Esophagus (tissue), 2 donors: Measurements from ENCODE around the gene IL1RL2. TPM values are rescaled to one million over a fixed set of nuclear protein-coding genes. Genes with fewer than 3 reads are reported as not detected.
A peak's percentile ranks its signal among the peaks of the same experiment; 100 is the strongest.

Source experiments
- H3K27ac ChIP-seq, 2 donors: one replicate each; pipeline ENCODE4 v1.5.1; 2013; ENCODE audit warnings: low read depth in 2 of 2, mild to moderate bottlenecking in 2 of 2, inconsistent platforms in 1 of 2, low read length in 1 of 2, moderate library complexity in 1 of 2
- H3K27me3 ChIP-seq, 2 donors: one replicate each; pipeline ENCODE4 v1.6.1; 2013; ENCODE audit warnings: low read length in 2 of 2, control low read depth in 1 of 2, mild to moderate bottlenecking in 1 of 2; ENCODE audit not compliant: insufficient read depth in 2 of 2, control insufficient read depth in 1 of 2
- H3K36me3 ChIP-seq, 2 donors: one replicate each; pipeline ENCODE4 v1.6.1; 2013; ENCODE audit warnings: low read length in 1 of 2; ENCODE audit not compliant: control insufficient read depth in 2 of 2, insufficient read depth in 2 of 2
- H3K4me1 ChIP-seq, 2 donors: one replicate each; pipeline ENCODE4 v1.6.1; 2013; ENCODE audit warnings: low read length in 1 of 2; ENCODE audit not compliant: control insufficient read depth in 2 of 2, insufficient read depth in 2 of 2
- H3K4me3 ChIP-seq, 2 donors: one replicate each; pipeline ENCODE4 v1.5.1; 2013; ENCODE audit warnings: low read length in 2 of 2, mild to moderate bottlenecking in 2 of 2, low read depth in 1 of 2, moderate library complexity in 1 of 2
- H3K9me3 ChIP-seq, 2 donors: one replicate each; pipeline ENCODE4 v1.6.1; 2013; ENCODE audit warnings: mild to moderate bottlenecking in 2 of 2, low read depth in 1 of 2, low read length in 1 of 2, moderate library complexity in 1 of 2; ENCODE audit not compliant: control insufficient read depth in 2 of 2, insufficient read depth in 1 of 2
- WGBS, 2 donors: extraction: QIAGEN DNeasy Blood & Tissue Kit; methylation state at CpG; one replicate each; pipeline ENCODE4 v1.1.7; 2013; 5-methylcytosine and 5-hydroxymethylcytosine counted together
- polyA plus RNA-seq, 2 donors: library from polyadenylated mRNA; stranded (reverse); fragments of 200-250 nt; gene quantifications; one replicate each; pipeline ENCODE4 v1.2.3, GENCODE V29; 2013
- donor health status: healthy with polysubstance abuse.
- donor health status: Bipolar disorder and iron deficiency.

Gene IL1RL2
- polyA plus RNA-seq, 2 donors = 5.0 to 6.1 TPM

DNA sequence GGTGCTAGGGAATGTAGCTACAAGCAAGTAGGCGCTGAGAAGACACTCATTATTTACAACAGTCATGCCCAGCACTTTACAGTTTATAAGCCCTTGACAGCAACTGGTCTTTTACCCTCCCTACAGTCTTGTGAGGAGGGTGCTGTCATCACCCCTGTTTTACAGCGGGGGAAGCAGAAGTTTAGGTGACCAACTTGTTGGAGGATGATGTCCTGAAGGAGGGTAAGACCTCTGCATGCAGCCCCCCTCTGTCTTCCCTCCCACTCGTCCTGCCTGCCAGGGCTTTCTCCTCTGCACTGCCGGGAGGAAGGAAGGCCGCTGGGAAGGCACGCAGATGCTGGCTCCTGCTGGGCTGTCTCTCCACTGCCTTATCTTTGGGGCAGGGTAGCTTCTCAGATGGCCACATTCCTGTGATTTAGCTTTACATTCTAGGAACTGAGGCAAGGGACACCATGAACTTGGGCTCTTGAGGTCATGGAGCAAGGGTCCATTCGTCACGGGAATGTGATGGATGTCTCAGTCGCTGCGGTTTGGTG, 43.3 kb upstream of the IL1RL2 start:
- no peaks in the 10 kb centered on the region for H3K27me3 ChIP-seq
- peak overlapping the region; percentile 74 to 84 for H3K4me3 ChIP-seq
- peak overlapping the region; percentile 89 to 92 for H3K27ac ChIP-seq
- WGBS, 2 donors = 63 to 64% methylated on average over 10 of the region's 10 CpGs
- peaks cover 0 to 6% of the 10 kb centered on the region in 2 donors for H3K36me3 ChIP-seq
- H3K9me3 ChIP-seq = peaks cover 0 to 30% of the 10 kb centered on the region in 2 donors
- H3K4me1 ChIP-seq = peaks cover 0 to 9% of the 10 kb centered on the region in 2 donors

DNA sequence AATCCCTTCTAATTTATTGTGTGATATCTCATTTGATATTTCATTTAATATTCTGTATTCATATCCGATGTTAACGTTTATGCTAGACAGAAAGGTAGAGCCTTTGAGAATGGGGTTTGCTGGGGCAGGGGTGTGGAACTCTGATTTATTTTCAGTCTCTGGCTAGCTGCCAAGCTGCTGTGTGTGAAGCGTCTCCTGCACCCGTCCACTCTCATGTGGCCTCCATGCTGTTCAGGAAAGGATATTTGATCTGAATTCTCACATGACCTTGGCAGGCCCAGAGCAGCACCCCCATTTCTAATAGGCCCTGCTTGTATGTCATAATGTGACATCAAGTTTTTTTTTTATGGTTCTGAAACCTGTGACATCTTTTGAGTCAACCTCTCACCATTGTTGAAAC, 42.7 kb upstream of the IL1RL2 start:
- H3K4me3 ChIP-seq = peak overlapping the region in 1 of 2 donors; percentile 84
- peaks cover 0 to 6% of the 10 kb centered on the region in 2 donors for H3K36me3 ChIP-seq
- peaks cover 0 to 9% of the 10 kb centered on the region in 2 donors for H3K4me1 ChIP-seq
- H3K27me3 ChIP-seq = no peaks in the 10 kb centered on the region
- H3K27ac ChIP-seq = no peak overlapping the region
- WGBS, 2 donors = 54 to 64% methylated on average over 4 of the region's 4 CpGs
- peaks cover 0 to 30% of the 10 kb centered on the region in 2 donors for H3K9me3 ChIP-seq

DNA sequence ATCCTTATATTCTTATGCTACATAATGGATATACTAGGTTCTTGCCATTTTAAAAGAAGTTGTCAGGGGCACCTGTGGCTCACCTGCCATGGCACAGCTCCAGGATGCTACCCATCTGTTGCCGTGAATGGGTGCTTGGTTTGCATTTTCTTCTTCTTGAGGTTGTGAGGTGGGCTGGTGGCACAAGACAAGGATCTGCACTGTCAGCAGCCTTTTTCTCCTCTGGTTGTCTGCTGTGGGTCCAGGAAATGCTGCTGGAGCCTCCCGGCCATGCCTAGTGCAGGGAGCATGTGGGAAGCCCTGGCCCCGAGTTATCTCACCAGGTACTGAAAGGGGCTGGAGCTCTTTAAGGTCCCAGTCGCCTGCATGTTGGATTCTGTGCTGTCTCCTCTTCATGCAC, 41.7 kb upstream of the IL1RL2 start:
- no peak overlapping the region for H3K27ac ChIP-seq
- peak overlapping the region in 1 of 2 donors; percentile 12 for H3K4me3 ChIP-seq
- no peaks in the 10 kb centered on the region for H3K27me3 ChIP-seq
- peaks cover 0 to 30% of the 10 kb centered on the region in 2 donors for H3K9me3 ChIP-seq
- H3K36me3 ChIP-seq = peaks cover 0 to 6% of the 10 kb centered on the region in 2 donors
- H3K4me1 ChIP-seq = peaks cover 0 to 9% of the 10 kb centered on the region in 2 donors
- 94 to 95% methylated on average over 4 of the region's 4 CpGs for WGBS, 2 donors

DNA sequence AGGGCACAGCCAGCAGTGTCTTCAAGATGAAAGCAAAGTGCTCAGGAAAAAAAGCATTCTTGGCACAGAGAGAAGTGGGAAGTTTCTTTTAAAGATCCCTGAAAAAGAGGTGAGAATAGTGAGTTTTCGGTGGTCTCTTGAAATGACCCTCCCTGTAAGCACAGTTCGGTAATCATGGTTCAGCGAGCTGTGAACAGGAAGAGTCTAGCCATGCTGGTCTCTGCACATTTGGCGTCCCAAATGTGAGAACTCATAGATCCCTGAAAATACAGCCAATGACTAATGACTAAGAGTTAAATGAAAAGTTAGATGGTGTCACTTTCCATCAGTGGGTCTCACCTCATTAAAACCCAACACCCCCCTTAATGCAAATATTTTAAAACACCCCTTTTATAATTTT, 40.9 kb upstream of the IL1RL2 start:
- peaks cover 0 to 30% of the 10 kb centered on the region in 2 donors for H3K9me3 ChIP-seq
- no peak overlapping the region for H3K27ac ChIP-seq
- H3K36me3 ChIP-seq = peaks cover 0 to 6% of the 10 kb centered on the region in 2 donors
- WGBS, 2 donors = 93% methylated on average over 4 of the region's 4 CpGs
- no peak overlapping the region for H3K4me3 ChIP-seq
- H3K4me1 ChIP-seq = peaks cover 0 to 9% of the 10 kb centered on the region in 2 donors
- H3K27me3 ChIP-seq = no peaks in the 10 kb centered on the region

DNA sequence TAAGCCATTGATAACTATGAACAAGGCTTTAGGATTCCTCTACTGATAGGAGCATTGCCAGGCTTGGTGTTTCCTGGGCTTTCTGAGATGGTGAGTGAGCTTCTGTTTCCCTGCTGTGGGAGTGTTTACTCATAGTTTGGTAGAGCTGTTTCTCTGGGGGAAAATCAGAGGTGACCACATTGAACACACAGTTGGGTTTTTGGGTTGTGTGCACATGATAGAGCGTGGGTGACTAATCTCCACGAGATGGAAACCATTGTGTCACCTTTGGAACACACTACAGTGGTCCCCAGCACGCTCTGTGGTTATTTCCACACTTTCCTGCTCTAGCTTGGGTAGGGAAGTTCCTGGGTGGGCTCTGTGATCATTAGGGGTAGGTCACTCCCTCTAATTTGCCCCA, 38.9 kb upstream of the IL1RL2 start:
- no peak overlapping the region for H3K4me3 ChIP-seq
- no peak overlapping the region for H3K27ac ChIP-seq
- 72 to 77% methylated on average over 3 of the region's 3 CpGs for WGBS, 2 donors
- peaks cover 0 to 28% of the 10 kb centered on the region in 2 donors for H3K9me3 ChIP-seq
- peaks cover 0 to 6% of the 10 kb centered on the region in 2 donors for H3K36me3 ChIP-seq
- peaks cover 4 to 9% of the 10 kb centered on the region in 2 donors for H3K4me1 ChIP-seq
- H3K27me3 ChIP-seq = no peaks in the 10 kb centered on the region

DNA sequence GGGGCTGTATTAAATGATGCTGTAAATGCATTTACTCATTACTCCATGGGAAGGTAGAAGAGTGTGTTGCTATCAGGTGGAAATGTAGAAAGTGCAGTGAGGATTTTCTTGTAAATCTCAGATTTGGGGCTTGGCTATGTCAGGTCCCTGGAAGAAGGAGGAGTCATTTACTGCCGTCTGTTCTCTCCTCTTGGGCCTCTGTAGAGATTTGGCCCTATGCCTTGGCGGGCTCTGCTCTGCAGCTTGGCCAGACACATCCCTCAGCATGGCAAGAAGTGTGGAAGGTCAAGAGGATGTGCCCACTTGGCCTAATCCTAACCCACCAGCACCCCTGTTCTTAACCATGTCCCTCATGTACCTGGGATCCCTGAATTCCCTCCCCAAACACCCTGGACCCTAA, 37.6 kb upstream of the IL1RL2 start:
- peaks cover 5 to 6% of the 10 kb centered on the region in 2 donors for H3K36me3 ChIP-seq
- H3K9me3 ChIP-seq = peaks cover 0 to 24% of the 10 kb centered on the region in 2 donors
- H3K27me3 ChIP-seq = no peaks in the 10 kb centered on the region
- WGBS, 2 donors = 84 to 85% methylated on average over 2 of the region's 2 CpGs
- peaks cover 3 to 4% of the 10 kb centered on the region in 2 donors for H3K4me1 ChIP-seq
- H3K27ac ChIP-seq = peak overlapping the region in 1 of 2 donors; percentile 16
- H3K4me3 ChIP-seq = no peak overlapping the region

DNA sequence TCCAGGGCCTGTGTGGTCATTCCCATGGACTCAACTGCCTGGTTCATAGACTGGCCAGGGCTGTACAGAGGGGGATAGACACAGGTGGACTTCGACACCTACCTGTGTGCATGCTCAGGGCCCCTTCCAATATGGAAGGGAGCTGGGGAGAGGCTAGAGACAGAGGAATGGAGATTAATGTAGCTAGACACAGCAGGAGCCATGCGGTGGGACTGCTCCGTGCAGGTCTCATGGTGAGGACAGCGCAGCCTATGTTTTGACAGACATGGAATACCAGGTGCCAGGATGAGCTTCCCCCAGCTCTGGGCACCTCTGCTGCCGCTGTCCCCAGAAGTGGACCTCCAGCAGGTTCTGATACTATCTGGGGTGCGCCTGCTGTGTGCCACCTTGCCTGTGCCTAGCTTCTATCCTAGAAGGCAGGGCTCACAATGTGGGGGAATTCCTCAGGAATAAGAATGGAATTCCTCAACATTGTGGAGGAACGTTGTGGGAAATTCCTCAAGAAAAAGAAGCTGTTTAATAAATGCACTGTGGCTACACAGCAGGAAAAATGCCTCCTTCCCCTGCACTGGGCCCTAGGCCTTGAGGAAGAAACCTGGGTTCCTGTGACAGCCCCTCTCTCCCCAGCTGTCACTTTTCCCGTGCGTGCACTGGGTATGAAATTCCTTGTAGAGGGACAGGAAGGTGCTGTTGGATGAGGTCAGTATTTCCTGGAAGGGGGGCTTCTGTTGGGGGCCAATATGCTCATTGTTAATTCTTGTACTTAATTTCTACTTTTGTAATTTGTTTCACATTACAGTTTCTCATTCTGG, 37.0 kb upstream of the IL1RL2 start:
- Histone ChIP-seq H3K4me1 (peaks cover 2 to 4% of the 10 kb centered on the region in 2 donors), H3K4me3 (no peak overlapping the region), H3K9me3 (peaks cover 0 to 22% of the 10 kb centered on the region in 2 donors), H3K36me3 (peaks cover 4 to 6% of the 10 kb centered on the region in 2 donors), H3K27me3 (no peaks in the 10 kb centered on the region), H3K27ac (peak overlapping the region; percentile 16 to 24)
- WGBS, 2 donors = 85 to 86% methylated on average over 9 of the region's 9 CpGs

DNA sequence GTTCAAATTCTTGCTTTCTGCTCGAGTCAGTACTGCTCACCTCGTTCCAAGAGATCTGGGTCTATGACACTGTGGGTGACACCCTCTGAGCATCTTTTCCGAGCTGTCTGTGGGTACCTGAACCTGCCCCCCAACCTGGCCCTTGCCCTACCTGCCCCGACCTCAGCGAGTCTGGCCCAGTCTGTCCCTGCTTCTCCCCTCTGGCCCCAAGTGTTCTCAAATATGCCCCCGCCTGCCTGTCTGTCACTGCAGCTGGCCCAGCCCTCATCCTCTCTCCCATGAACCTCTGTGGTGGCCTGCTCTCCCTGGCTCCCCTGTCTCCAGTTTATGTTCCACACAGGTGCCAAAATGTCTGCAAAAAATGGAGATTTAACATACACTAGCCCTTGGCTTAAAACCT, 32.5 kb upstream of the IL1RL2 start:
- Histone ChIP-seq H3K27ac (no peak overlapping the region), H3K36me3 (peaks cover 2 to 13% of the 10 kb centered on the region in 2 donors)

DNA sequence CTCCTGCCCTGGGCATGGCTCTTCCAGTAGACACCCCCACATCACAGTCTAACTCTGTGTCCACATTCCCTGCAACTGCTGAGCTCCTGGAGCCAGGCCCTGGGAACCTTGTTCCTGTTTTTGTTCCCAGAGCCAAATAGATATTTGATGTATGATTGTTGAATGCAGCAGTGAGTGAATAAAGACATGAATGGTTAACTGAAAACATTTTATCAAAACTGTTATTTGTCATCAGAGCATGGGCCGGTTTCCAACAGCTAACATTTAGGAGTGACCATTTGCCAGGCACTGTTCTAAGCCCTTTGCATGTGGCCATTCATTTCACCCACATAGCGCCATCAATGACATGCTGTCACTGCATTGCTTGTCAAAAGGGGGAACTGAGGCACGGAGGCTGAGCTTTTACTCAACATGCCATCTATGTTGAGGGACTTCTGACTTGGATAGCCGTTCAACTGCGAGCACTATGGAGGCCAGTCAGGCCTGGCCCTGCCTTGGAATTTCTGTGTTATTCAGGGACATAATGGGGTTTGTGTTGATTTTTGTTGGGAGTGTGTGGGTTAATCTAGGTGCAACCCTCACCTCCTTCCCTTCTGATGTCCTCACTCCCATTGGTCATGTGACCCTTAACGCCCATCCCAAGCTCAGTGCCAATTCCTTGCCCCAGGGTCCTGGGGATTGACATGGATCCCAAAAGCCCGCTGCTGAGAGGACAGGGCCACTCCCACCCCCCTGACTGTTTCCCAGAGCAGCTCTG, 31.7 kb upstream of the IL1RL2 start:
- 61 to 62% methylated on average over 7 of the region's 7 CpGs for WGBS, 2 donors
- H3K4me1 ChIP-seq = peaks cover 9 to 10% of the 10 kb centered on the region in 2 donors

More for the DNA sequence above, 32.5 kb upstream of the IL1RL2 start:
- Histone ChIP-seq H3K4me3 (no peak overlapping the region), H3K9me3 (no peaks in the 10 kb centered on the region), H3K27me3 (no peaks in the 10 kb centered on the region), H3K4me1 (peaks cover 9 to 10% of the 10 kb centered on the region in 2 donors)
- WGBS, 2 donors = 91 to 92% methylated on average over 6 of the region's 6 CpGs

More for the DNA sequence above, 31.7 kb upstream of the IL1RL2 start:
- H3K36me3 ChIP-seq = peaks cover 4 to 13% of the 10 kb centered on the region in 2 donors
- peak overlapping the region; percentile 78 to 87 for H3K27ac ChIP-seq
- H3K27me3 ChIP-seq = no peaks in the 10 kb centered on the region
- no peak overlapping the region for H3K4me3 ChIP-seq
- no peaks in the 10 kb centered on the region for H3K9me3 ChIP-seq
